ENCODE measurements around the gene ZNF396. TPM values are rescaled to one million over a fixed set of nuclear protein-coding genes. Genes with fewer than 3 reads are reported as not detected.

The ZNF396 gene
- total and polyA plus RNA-seq, 9 of the 15 experiments (the other 6 are each of a cell fraction or from before 2014, with no cell fraction given), result 0.73 to 2.3 (median 1.9) TPM

GRCh38 chr18:35379421-35379820, 2.3 kb upstream of the ZNF396 start:
- ChIA-PET POLR2A (no interaction called here), CTCF (ENCODE audit: low intra/inter-chr PET ratio) (no interaction called here)
- H3K9me3 ChIP-seq (replicated peaks; ENCODE audit: control insufficient read depth, insufficient read depth, low read depth, low read length), result no peaks in the 10 kb centered on the region
- no peak for TF ChIP-seq FOXJ3 (CRISPR knock-in tag; IDR thresholded peaks at IDR 0.05)
- no peak for TF ChIP-seq DPF2 (IDR thresholded peaks at IDR 0.05)
- peak; percentile 76 for TF ChIP-seq PKNOX1 (IDR thresholded peaks at IDR 0.05)
- TF ChIP-seq PREB (CRISPR knock-in tag; IDR thresholded peaks at IDR 0.05), result no peak
- no peak for TF ChIP-seq ZNF518B (CRISPR knock-in tag; IDR thresholded peaks at IDR 0.05)
- no peak for TF ChIP-seq CHD2 (IDR thresholded peaks at IDR 0.05; ENCODE audit: low read depth, low read length)

More at GRCh38 chr18:35379421-35379820, 2.3 kb upstream of the ZNF396 start:
- H3K79me2 ChIP-seq (ENCODE audit: control insufficient read depth, insufficient read depth, low read length), result no peaks in the 10 kb centered on the region
- FAIRE-seq, result no peak
- 0 out of 5 replicates have a peak, but pooled peaks cover 0 to 2% of the 10 kb centered on the region in 2 experiments for H3K27me3 ChIP-seq (ENCODE audit: control insufficient read depth in 2 of 2, insufficient read depth in 2 of 2, low read length in 2 of 2)
- H3K4me1 ChIP-seq (replicated peaks in 1 of 2; ENCODE audit: control insufficient read depth in 2 of 2, insufficient read depth in 2 of 2, low read length in 2 of 2), result peaks cover 4 to 12% of the 10 kb centered on the region in 2 experiments; a peak in 3 of 5 replicates
- WGBS (ENCODE audit: insufficient coverage, low coverage, missing lambda C conversion rate), result 0% methylated on average over 2 of the region's 2 CpGs
- H3K27ac ChIP-seq (ENCODE audit: extremely low read depth, low read depth, low read length), result no peak overlapping the region
- H3K36me3 ChIP-seq (ENCODE audit: control insufficient read depth, insufficient read depth, low read length), result no peaks in the 10 kb centered on the region
- no TSS peak for BruUV-seq (replicated peaks)
- no peaks in the 10 kb centered on the region for H3K9me1 ChIP-seq (ENCODE audit: control insufficient read depth, insufficient read depth, low read length)
- no peak for DNase-seq (ENCODE audit: extremely low read depth in 1 of 4, low spot score in 3 of 4)
- in situ Hi-C loops (cut with MboI) (no loop called here), intact Hi-C loops (cut with micrococcal nuclease) (loop anchor here (10.0 kb wide), 1 partner anchor 515 kb away; no protein-coding TSS in a partner anchor)
- H3K4me2 ChIP-seq (ENCODE audit: insufficient read depth, low read length), result no peak overlapping the region
- H4K20me1 ChIP-seq (replicated peaks; ENCODE audit: control insufficient read depth, insufficient read depth, low read length), result no peaks in the 10 kb centered on the region
- no peak overlapping the region for H3K9ac ChIP-seq (ENCODE audit: insufficient read depth in 1 of 2, low read depth in 2 of 2, low read length in 2 of 2)
- no peak for ATAC-seq
- H3K4me3 ChIP-seq, result no peak overlapping the region
- no peak overlapping the region for H2AFZ ChIP-seq (ENCODE audit: low read depth, low read length)

Measured in K562 (cell line).